Measurements from ENCODE around the gene C2CD3.

The C2CD3 gene

GRCh38 chr11:74168838-74169237 is 2.0 kb downstream of the C2CD3 start:
- DNase-seq (ENCODE audit: low read depth): no peak
- TF ChIP-seq, protein P1, sequence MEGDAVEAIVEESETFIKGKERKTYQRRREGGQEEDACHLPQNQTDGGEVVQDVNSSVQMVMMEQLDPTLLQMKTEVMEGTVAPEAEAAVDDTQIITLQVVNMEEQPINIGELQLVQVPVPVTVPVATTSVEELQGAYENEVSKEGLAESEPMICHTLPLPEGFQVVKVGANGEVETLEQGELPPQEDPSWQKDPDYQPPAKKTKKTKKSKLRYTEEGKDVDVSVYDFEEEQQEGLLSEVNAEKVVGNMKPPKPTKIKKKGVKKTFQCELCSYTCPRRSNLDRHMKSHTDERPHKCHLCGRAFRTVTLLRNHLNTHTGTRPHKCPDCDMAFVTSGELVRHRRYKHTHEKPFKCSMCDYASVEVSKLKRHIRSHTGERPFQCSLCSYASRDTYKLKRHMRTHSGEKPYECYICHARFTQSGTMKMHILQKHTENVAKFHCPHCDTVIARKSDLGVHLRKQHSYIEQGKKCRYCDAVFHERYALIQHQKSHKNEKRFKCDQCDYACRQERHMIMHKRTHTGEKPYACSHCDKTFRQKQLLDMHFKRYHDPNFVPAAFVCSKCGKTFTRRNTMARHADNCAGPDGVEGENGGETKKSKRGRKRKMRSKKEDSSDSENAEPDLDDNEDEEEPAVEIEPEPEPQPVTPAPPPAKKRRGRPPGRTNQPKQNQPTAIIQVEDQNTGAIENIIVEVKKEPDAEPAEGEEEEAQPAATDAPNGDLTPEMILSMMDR (IDR thresholded peaks at IDR 0.05; ENCODE audit: insufficient read depth, low read depth, low read length, missing control alignments): no peak
- H3K4me3 ChIP-seq (ENCODE audit: low read length): no peak overlapping the region

GRCh38 chr11:74162681-74163467 is 7.9 kb downstream of the C2CD3 start:
- H3K4me3 ChIP-seq (ENCODE audit: low read length): no peak overlapping the region
- DNase-seq (ENCODE audit: low read depth): no peak
- TF ChIP-seq, protein P1 (IDR thresholded peaks at IDR 0.05; ENCODE audit: insufficient read depth, low read depth, low read length, missing control alignments): no peak

DNA sequence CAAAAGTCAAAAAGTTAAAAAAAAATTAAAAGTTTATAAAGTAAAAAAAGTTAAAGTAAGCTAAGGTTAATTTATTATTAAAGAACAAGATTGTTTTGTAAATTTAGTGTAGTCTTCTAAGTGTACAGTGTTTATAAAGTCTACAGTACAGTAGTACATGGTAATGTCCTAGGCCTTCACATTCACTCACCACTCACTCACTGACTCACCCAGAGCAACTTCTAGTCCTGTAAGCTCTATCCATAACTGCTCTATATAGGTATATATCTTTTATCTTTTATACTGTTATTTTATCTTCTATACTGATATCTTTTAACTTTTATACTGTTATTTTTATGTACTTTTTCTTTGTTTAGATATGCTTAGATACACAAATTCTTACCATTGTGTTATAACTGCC is 11.2 kb downstream of the C2CD3 start:
- DNase-seq (ENCODE audit: low read depth): no peak
- TF ChIP-seq, protein P1 (IDR thresholded peaks at IDR 0.05; ENCODE audit: insufficient read depth, low read depth, low read length, missing control alignments): no peak
- no peak overlapping the region for H3K4me3 ChIP-seq (ENCODE audit: low read length)

DNA sequence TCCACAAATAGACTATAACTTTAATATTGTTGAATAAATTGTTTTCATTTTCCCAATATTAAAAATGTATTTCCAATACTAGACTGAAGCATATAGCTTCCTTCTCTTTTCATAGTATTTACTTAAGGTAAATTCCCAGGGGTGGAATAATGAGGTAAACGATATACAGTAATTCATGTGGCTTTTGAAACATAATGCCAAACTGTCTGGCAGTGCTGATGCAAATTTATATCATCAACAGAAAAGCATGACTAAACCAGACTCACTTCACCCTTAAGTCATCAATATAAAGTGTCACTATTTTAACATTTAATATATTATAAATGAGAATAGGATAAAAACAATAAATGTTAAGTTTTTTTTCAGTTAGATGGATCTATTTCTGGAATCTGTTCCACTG is 13.6 kb downstream of the C2CD3 start:
- no peak overlapping the region for H3K4me3 ChIP-seq (ENCODE audit: low read length)
- DNase-seq (ENCODE audit: low read depth): peak; percentile 73
- TF ChIP-seq, protein P1 (IDR thresholded peaks at IDR 0.05; ENCODE audit: insufficient read depth, low read depth, low read length, missing control alignments): no peak

GRCh38 chr11:74154620-74155281 is 16.1 kb downstream of the C2CD3 start:
- no peak overlapping the region for H3K4me3 ChIP-seq (ENCODE audit: low read length)
- TF ChIP-seq, protein P1 (IDR thresholded peaks at IDR 0.05; ENCODE audit: insufficient read depth, low read depth, low read length, missing control alignments): no peak
- DNase-seq (ENCODE audit: low read depth): no peak

GRCh38 chr11:74153224-74153623 is 17.6 kb downstream of the C2CD3 start:
- no peak for DNase-seq (ENCODE audit: low read depth)
- TF ChIP-seq, protein P1 (IDR thresholded peaks at IDR 0.05; ENCODE audit: insufficient read depth, low read depth, low read length, missing control alignments): no peak
- H3K4me3 ChIP-seq (ENCODE audit: low read length): no peak overlapping the region
